Posterior vena cava (tissue), 2 donors: ENCODE results near the gene EIF4G3. TPM values are rescaled to one million over a fixed set of nuclear protein-coding genes. Genes with fewer than 3 reads are reported as not detected.
"Not testable (repeated sequence)": the region's sequence is repeated elsewhere in the genome, so short reads cannot be mapped to it uniquely, and the experiment has no call there.

Experiments used
- DNase-seq: peaks from one replicate; pipeline ENCODE4 v3.0.0-alpha.2; 2020; ENCODE audit warnings: low spot score
- intact Hi-C, 2 donors: fragments of 100-400 bp; cut with DNase I; formaldehyde crosslinking; loops; one replicate each; pipeline versions ENCODE4 v1.14.1 to v1.14.2; 2022 to 2023
- total RNA-seq, 2 donors: library from RNA; stranded (reverse); fragmentation: NEBNext Ultra II Directional; extraction: Animal tissue kit (Norgen Biotek cat#: 25700); gene quantifications; one replicate each; pipeline ENCODE4 v1.2.1, GENCODE V29; 2021
- donor health status: DM: yes; HTN: yes; CAD: no.
- donor health status: DM: yes; HTN: yes; CAD: no.

EIF4G3 gene
- total RNA-seq, 2 donors from 2014 or later, result 54.7 to 56.6 TPM

- DNase-seq, result no peak
- intact Hi-C loops, result no loop called here
Measured at GRCh38 chr1:21058035-21058793, 118.5 kb downstream of the EIF4G3 start.

GRCh38 chr1:21053189-21053928, 123.3 kb downstream of the EIF4G3 start:
- intact Hi-C loops, DNase-seq: not testable (repeated sequence)

- intact Hi-C loops, result no loop called here
- DNase-seq, result no peak
Measured at GRCh38 chr1:21052034-21052433, 124.7 kb downstream of the EIF4G3 start.

GRCh38 chr1:21051177-21051825, 125.4 kb downstream of the EIF4G3 start:
- intact Hi-C loops, result no loop called here
- no peak for DNase-seq

- intact Hi-C loops, result no loop called here
- no peak for DNase-seq
Measured at GRCh38 chr1:21050031-21050430, 126.7 kb downstream of the EIF4G3 start.

- DNase-seq, result no peak
- intact Hi-C loops, result no loop called here
Measured at GRCh38 chr1:21048462-21048861, 128.2 kb downstream of the EIF4G3 start.

- intact Hi-C loops, result no loop called here
- DNase-seq, result no peak
Measured at GRCh38 chr1:21046132-21046531, 130.6 kb downstream of the EIF4G3 start.

GRCh38 chr1:21045351-21045750, 131.3 kb downstream of the EIF4G3 start:
- intact Hi-C loops, result no loop called here
- DNase-seq, result no peak

GRCh38 chr1:21042929-21043605, 133.6 kb downstream of the EIF4G3 start:
- no peak for DNase-seq

GRCh38 chr1:21041541-21041940, 135.2 kb downstream of the EIF4G3 start:
- DNase-seq, result no peak
- intact Hi-C loops, result no loop called here

More at GRCh38 chr1:21042929-21043605, 133.6 kb downstream of the EIF4G3 start:
- intact Hi-C loops, result no loop called here

GRCh38 chr1:21037091-21037490, 139.6 kb downstream of the EIF4G3 start:
- intact Hi-C loops, result no loop called here
- DNase-seq, result no peak

GRCh38 chr1:21035794-21036193, 140.9 kb downstream of the EIF4G3 start:
- intact Hi-C loops, result no loop called here
- DNase-seq, result no peak

GRCh38 chr1:21034725-21035628, 141.7 kb downstream of the EIF4G3 start:
- intact Hi-C loops, result no loop called here
- no peak for DNase-seq

- intact Hi-C loops, result no loop called here
- DNase-seq, result no peak
Measured at GRCh38 chr1:21032741-21033140, 144.0 kb downstream of the EIF4G3 start.

GRCh38 chr1:21030181-21030580, 146.5 kb downstream of the EIF4G3 start:
- intact Hi-C loops, result no loop called here
- DNase-seq, result no peak

- intact Hi-C loops, result no loop called here
- no peak for DNase-seq
Measured at GRCh38 chr1:21028520-21029145, 148.1 kb downstream of the EIF4G3 start.

GRCh38 chr1:21027805-21028204, 148.9 kb downstream of the EIF4G3 start:
- intact Hi-C loops, result no loop called here
- DNase-seq, result no peak

- intact Hi-C loops, result no loop called here
Measured at GRCh38 chr1:21024918-21025317, 151.8 kb downstream of the EIF4G3 start.

More at GRCh38 chr1:21024918-21025317, 151.8 kb downstream of the EIF4G3 start:
- no peak for DNase-seq
